NT2/D1 (cell line): ENCODE measurements around the gene CACNA1I.

Experiments used
- SUZ12 ChIP-seq: IDR thresholded peaks from 2 replicates; pipeline ENCODE4 v1.6.1; 2011; ENCODE audit not compliant: insufficient read length, insufficient read depth; ENCODE audit errors: extremely low read depth
- YY1 ChIP-seq: IDR thresholded peaks from 2 replicates; pipeline ENCODE4 v1.6.1; 2011; ENCODE audit not compliant: insufficient read length, insufficient read depth
- ZNF274 ChIP-seq: IDR thresholded peaks from 2 replicates; pipeline ENCODE4 v1.6.1; 2011; ENCODE audit warnings: mild to moderate bottlenecking, low read depth, low read length

- TF ChIP-seq YY1 (no peak), ZNF274 (no peak), SUZ12 (no peak)
These were observed 30.1 kb downstream of the CACNA1I start for GRCh38 chr22:39600491-39601179.
